Measurements from ENCODE around the gene FCHSD1. TPM values are rescaled to one million over a fixed set of nuclear protein-coding genes. Genes with fewer than 3 reads are reported as not detected.

The FCHSD1 gene
- total RNA-seq (10 to 100 TPM; 34.9 to 67.3 (median 47.9) TPM), polyA plus RNA-seq (10 to 100 TPM; 20.4 to 37.6 (median 35.0) TPM)
- long read RNA-seq, donor 1, partial matches to known transcripts = 0 of 1 reads
- long read RNA-seq, donor 1, other reads (novel, unspliced or antisense) = 0 of 1 reads
- long read RNA-seq, donor 2, partial matches to known transcripts = 0 of 1 reads
- long read RNA-seq, donor 2, other reads (novel, unspliced or antisense) = 0 of 1 reads

DNA sequence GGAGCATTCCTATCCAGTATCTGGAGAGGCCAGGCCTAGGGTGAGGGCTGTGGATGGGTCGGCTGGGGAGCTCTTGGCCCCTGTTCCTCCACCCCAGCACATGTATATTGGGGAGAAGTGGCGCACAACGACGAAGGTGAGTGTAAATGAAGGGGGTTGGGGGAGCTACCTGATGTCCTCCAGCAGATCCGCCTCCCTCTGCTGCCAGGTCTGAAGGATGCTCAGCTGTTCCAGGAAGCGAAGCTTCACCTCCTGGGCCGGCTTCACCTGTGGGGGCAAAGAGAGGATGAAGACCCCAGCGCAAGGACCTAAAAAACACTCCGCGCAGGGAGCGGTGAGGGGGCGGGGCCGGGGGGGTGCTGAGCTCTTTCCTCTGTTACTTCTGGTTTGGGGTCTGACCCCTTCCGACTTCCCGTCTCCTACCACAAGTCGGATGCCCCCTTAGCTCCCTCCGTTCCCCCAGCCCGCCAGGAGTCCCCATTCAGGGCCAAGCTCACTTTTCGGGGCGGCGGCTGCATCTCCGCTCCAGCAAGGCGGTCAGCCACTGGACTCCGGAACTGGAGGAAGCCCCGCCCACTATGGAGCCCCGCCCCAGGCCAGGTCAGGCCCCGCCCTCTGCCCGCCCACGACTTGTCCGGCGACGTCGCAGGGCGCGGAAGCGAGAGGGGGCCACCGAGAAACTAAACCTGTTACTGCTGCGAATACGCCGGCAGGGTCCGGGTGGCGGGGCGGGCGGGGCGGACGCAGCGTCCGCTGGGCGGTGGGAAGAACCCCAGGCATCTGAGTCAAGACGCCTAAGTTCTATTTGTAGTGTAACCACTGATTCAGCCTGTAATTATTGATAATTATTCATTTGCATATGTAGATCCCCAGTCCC is at the start of gene FCHSD1:
FCHSD1 (minus strand) TSS at position 568 of the 877 bp plus-strand sequence; CDS start at position 518, 50 bp downstream.
- Histone ChIP-seq H3K9me3 (no peaks in the 10 kb centered on the region), H3K27me3 (replicated peaks in 1 of 7) (no peaks in the 10 kb centered on the region), H3K27ac (peak within 1 kb of the TSS; percentile 44 to 89 (median 80)), H3K4me3 (peak within 1 kb of the TSS; percentile 59 to 88 (median 66)), H3K4me1 (peaks cover 9 to 34% (median 20%) of the 10 kb centered on the region in 6 donors), H3K36me3 (peaks cover 0 to 61% (median 19%) of the 10 kb centered on the region in 6 donors)
- peak; percentile 98 for DNase-seq
- intact Hi-C loops (cut with DNase I; ENCODE audit: low total_unique reads) = no loop called here
- TF ChIP-seq, protein P1, sequence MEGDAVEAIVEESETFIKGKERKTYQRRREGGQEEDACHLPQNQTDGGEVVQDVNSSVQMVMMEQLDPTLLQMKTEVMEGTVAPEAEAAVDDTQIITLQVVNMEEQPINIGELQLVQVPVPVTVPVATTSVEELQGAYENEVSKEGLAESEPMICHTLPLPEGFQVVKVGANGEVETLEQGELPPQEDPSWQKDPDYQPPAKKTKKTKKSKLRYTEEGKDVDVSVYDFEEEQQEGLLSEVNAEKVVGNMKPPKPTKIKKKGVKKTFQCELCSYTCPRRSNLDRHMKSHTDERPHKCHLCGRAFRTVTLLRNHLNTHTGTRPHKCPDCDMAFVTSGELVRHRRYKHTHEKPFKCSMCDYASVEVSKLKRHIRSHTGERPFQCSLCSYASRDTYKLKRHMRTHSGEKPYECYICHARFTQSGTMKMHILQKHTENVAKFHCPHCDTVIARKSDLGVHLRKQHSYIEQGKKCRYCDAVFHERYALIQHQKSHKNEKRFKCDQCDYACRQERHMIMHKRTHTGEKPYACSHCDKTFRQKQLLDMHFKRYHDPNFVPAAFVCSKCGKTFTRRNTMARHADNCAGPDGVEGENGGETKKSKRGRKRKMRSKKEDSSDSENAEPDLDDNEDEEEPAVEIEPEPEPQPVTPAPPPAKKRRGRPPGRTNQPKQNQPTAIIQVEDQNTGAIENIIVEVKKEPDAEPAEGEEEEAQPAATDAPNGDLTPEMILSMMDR (IDR thresholded peaks at IDR 0.05 in 8 of 11, conservative IDR thresholded peaks at IDR 0.05 in 3 of 11) = peak in 8 of 11 experiments; percentile 5 to 52 (median 30)
- TF ChIP-seq POLR2AphosphoS5 (IDR thresholded peaks at IDR 0.05) (peak; percentile 80 to 90 (median 83)), POLR2A (IDR thresholded peaks at IDR 0.05) (no peak)
- 4 to 12% (median 6%) methylated on average over 25 to 50 of the region's 50 CpGs for WGBS, 5 donors

DNA sequence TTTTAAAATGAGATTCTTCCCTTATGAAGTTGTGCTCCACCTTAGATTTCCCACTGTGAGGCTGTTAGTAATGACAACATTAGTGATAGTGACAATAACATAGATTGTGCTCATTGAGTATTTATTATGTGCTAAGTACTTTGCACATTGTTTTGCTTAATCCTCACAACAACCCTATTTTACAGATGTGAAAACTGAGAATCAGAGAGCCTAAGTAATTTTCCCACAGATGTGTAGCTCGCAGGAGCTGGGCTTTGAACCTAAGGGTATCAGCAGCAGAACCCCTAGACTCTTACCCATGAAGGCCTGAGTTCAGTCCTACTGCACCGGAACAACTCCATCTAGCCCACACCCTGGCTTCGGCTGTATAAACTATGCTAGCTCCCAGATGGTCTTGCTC is 46.4 kb upstream of the FCHSD1 start:
- no peaks in the 10 kb centered on the region for H3K9me3 ChIP-seq
- WGBS, 5 donors = 86 to 96% (median 93%) methylated on average over 3 of the region's 3 CpGs
- DNase-seq = no peak
- peaks cover 0 to 65% (median 15%) of the 10 kb centered on the region in 7 donors for H3K27me3 ChIP-seq (replicated peaks in 1 of 7)
- H3K4me1 ChIP-seq = peaks cover 8 to 22% (median 17%) of the 10 kb centered on the region in 6 donors
- no peak overlapping the region for H3K27ac ChIP-seq
- no peaks in the 10 kb centered on the region for H3K36me3 ChIP-seq
- TF ChIP-seq, protein P1 (IDR thresholded peaks at IDR 0.05 in 8 of 11, conservative IDR thresholded peaks at IDR 0.05 in 3 of 11) = no peak
- TF ChIP-seq POLR2AphosphoS5 (IDR thresholded peaks at IDR 0.05) = no peak
- TF ChIP-seq POLR2A (IDR thresholded peaks at IDR 0.05) = no peak
- no peak overlapping the region for H3K4me3 ChIP-seq
- intact Hi-C loops (cut with DNase I; ENCODE audit: low total_unique reads) = loop anchor here (10.0 kb wide), 1 partner anchor 447 kb away; no protein-coding TSS in a partner anchor

DNA sequence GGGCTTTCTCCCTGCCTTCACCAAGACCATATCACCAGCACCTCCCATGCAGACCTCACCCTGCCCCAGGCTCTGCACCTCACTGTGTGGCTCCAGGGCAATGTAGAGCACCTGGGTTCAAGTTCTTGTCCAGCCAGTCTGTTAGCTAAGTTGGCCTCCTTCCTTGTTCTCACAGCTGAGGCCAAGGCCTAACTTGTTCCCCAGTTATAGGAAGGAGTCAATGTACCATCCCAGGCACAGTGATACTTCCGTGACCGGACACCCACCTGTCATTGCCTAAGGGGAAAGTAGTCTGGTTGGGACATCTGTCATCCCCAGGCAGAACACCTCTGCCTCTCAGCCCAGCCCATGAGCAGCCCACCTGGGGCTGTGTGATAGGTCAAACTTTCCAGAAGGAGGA is 45.2 kb upstream of the FCHSD1 start:
- intact Hi-C loops (cut with DNase I; ENCODE audit: low total_unique reads) = loop anchor here (10.0 kb wide), 1 partner anchor 448 kb away; no protein-coding TSS in a partner anchor
- Histone ChIP-seq H3K36me3 (no peaks in the 10 kb centered on the region), H3K27me3 (replicated peaks in 1 of 7) (peaks cover 0 to 58% (median 10%) of the 10 kb centered on the region in 7 donors), H3K9me3 (no peaks in the 10 kb centered on the region), H3K4me1 (peaks cover 3 to 22% (median 16%) of the 10 kb centered on the region in 6 donors), H3K27ac (no peak overlapping the region), H3K4me3 (no peak overlapping the region)
- 84 to 96% (median 93%) methylated on average over 2 of the region's 2 CpGs; no CpG with 5 or more reads in 1 of the 5 donors for WGBS, 5 donors
- DNase-seq = no peak
- TF ChIP-seq POLR2AphosphoS5 (IDR thresholded peaks at IDR 0.05) (no peak), POLR2A (IDR thresholded peaks at IDR 0.05) (no peak)
- TF ChIP-seq, protein P1 (IDR thresholded peaks at IDR 0.05 in 8 of 11, conservative IDR thresholded peaks at IDR 0.05 in 3 of 11) = no peak

Data from spleen (tissue), 13 donors.